Astrocyte (in vitro differentiated cells and primary cell): ENCODE measurements around the gene SCIMP.

Experiments
- CTCF ChIP-seq: IDR thresholded peaks from 2 replicates; pipeline ENCODE4 v1.5.1; 2011; ENCODE audit warnings: low read depth, mild to moderate bottlenecking, inconsistent platforms, low read length, moderate library complexity; ENCODE audit not compliant: insufficient read depth
- EZH2 ChIP-seq: IDR thresholded peaks from 2 replicates; pipeline ENCODE4 v1.6.1; 2012; ENCODE audit warnings: mild to moderate bottlenecking, low read length, inconsistent platforms; ENCODE audit not compliant: insufficient read depth

- TF ChIP-seq EZH2 (no peak), CTCF (no peak)
Observed at GRCh38 chr17:5219536-5219935, 15.1 kb downstream of the SCIMP start.
